HG02759 (cell line): ENCODE results near the gene CHRDL1.
"Not testable (repeated sequence)": the region's sequence is repeated elsewhere in the genome, so short reads cannot be mapped to it uniquely, and the experiment has no call there.

Experiments
- ATAC-seq: cut with Tn5 transposase; IDR thresholded peaks from one replicate; pipeline ENCODE4 v1.9.1; 2021; ENCODE audit warnings: mild to moderate bottlenecking, moderate library complexity; ENCODE audit not compliant: unreplicated experiment

Gene CHRDL1

GRCh38 chrX:110667706-110668105, 127.9 kb downstream of the CHRDL1 start:
- ATAC-seq, result no peak

DNA sequence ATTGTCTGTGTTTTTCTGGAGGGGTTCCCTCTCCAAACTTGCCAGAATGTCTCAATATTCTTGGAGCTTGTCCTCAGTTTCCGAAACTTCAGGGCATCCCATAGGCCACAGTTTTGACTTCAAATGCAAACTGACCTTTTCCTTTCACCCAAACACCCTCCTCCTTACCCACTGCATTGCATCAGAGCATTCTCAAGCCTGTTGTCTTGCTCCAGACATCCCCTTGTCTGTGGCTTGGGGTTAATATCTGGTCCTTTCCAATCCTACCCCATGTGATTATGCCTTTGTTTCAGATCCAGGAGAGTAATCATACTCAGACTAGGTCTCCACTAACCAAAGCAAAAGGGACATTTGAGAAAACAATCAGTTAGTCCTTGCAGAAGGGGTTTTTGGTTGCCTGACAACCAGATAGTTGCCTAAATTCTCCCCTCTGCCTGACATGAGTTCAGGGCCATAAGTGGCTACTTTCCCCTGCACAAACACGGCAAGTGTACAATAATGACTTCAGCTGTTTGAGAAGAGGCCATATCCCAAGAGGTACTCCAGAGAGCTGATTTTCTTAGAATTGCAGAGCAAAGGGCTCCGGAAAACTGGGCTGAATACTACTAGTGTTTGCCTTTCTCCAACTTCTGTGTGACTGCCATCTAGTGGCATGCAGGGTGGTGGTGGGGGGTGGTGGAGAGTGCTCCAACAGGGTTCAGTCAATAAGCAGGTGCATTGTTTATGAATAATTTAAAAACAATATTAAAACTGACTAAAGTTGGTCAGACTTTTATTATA, 130.2 kb downstream of the CHRDL1 start:
- peak; percentile 73 for ATAC-seq

DNA sequence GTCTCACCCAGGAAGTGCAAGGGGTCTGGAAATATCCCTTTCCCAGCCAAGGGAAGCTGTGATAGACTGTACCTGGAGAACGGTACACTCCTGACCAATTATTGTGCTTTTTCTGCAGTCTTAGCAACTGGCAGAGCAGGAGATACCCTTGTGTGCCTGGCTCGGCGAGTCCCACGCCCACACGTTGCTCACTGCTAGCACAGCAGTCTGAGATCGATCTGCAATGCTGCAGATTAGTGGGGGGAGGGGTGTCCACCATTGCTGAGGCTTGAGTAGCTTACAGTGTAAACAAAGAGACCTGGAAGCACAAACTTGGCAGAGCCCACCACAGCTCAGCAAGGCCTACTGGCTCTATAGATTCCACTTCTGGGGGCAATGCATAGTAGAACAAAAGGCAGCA, 138.5 kb downstream of the CHRDL1 start:
- no peak for ATAC-seq

- not testable (repeated sequence) for ATAC-seq
These were observed 141.3 kb downstream of the CHRDL1 start for GRCh38 chrX:110654280-110654679.

DNA sequence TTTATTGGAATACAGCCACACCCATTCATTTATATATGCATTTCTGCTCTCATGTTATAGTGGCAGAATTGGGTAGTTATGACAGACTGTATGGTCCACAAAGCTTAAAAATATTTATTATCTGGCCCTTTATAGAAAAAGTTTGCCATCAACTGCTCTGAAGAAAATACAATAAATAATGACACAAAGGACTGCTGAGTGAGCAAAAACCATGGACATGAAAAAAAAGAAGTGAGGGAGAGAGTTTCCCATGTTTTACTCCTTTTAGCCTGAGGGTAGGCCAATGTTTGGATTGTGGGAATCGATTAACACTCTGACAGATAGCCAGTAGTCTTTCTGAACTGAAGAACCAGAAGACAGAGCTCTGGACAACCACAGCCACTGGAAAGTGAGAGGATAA, 149.2 kb downstream of the CHRDL1 start:
- no peak for ATAC-seq
